ENCODE data around the gene PRRX2.

Gene PRRX2

GRCh38 chr9:129762985-129763926 lies 97.8 kb downstream of the PRRX2 start:
- TF ChIP-seq CTCF (IDR thresholded peaks at IDR 0.05; ENCODE audit: control insufficient read depth, extremely low read depth, insufficient read depth), result no peak
- H3K4me3 ChIP-seq (ENCODE audit: low read depth, low read length), result no peak overlapping the region
- DNase-seq (ENCODE audit: low read depth), result no peak

- TF ChIP-seq CTCF (IDR thresholded peaks at IDR 0.05; ENCODE audit: control insufficient read depth, extremely low read depth, insufficient read depth), result no peak
- H3K4me3 ChIP-seq (ENCODE audit: low read depth, low read length), result no peak overlapping the region
- DNase-seq (ENCODE audit: low read depth), result no peak
Measured at GRCh38 chr9:129765764-129766317, 100.4 kb downstream of the PRRX2 start.

- DNase-seq (ENCODE audit: low read depth), result no peak
- H3K4me3 ChIP-seq (ENCODE audit: low read depth, low read length), result no peak overlapping the region
- no peak for TF ChIP-seq CTCF (IDR thresholded peaks at IDR 0.05; ENCODE audit: control insufficient read depth, extremely low read depth, insufficient read depth)
Measured at GRCh38 chr9:129768486-129768885, 103.0 kb downstream of the PRRX2 start.

GRCh38 chr9:129769669-129770068 lies 104.2 kb downstream of the PRRX2 start:
- H3K4me3 ChIP-seq (ENCODE audit: low read depth, low read length), result no peak overlapping the region
- DNase-seq (ENCODE audit: low read depth), result no peak
- no peak for TF ChIP-seq CTCF (IDR thresholded peaks at IDR 0.05; ENCODE audit: control insufficient read depth, extremely low read depth, insufficient read depth)

- DNase-seq (ENCODE audit: low read depth), result no peak
- TF ChIP-seq CTCF (IDR thresholded peaks at IDR 0.05; ENCODE audit: control insufficient read depth, extremely low read depth, insufficient read depth), result no peak
- no peak overlapping the region for H3K4me3 ChIP-seq (ENCODE audit: low read depth, low read length)
Measured at GRCh38 chr9:129770741-129771140, 105.3 kb downstream of the PRRX2 start.

Measured in LNCaP clone FGC (cell line).